ENCODE data around the gene KIR2DL3. TPM values are rescaled to one million over a fixed set of nuclear protein-coding genes. Genes with fewer than 3 reads are reported as not detected.
"Not testable (repeated sequence)": the region's sequence is repeated elsewhere in the genome, so short reads cannot be mapped to it uniquely, and the experiment has no call there.

The KIR2DL3 gene
- total and polyA plus RNA-seq, 2 of the 4 experiments (the other 2 are of a cell fraction), result not detected

DNA sequence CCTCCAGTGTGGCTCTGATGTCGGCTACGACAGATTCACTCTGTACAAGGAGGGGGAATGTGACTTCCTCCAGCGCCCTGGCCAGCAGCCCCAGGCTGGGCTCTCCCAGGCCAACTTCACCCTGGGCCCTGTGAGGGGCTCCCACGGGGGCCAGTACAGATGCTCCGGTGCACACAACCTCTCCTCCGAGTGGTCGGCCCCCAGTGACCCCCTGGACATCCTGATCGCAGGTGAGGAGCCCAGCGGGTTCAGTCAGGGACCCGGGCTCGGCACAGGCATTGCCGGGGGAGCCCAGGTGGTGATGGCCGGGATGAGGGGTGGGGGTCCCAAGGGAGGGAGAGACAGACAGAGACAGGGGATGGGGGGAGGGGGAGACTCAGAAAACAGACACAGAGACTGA, 40.6 kb upstream of the KIR2DL3 start:
- H2AK5ac ChIP-seq (ENCODE audit: low read depth, low read length); DNase-seq; H3K4me2 ChIP-seq (ENCODE audit: low read depth, low read length); H2AFZ ChIP-seq (replicated peaks; ENCODE audit: low read length, poor library complexity); ATAC-seq (ENCODE audit: low read depth); BruUV-seq (replicated peaks); H4K8ac ChIP-seq (ENCODE audit: low read depth in 2 of 2, low read length in 2 of 2); H3K23ac ChIP-seq (ENCODE audit: low read depth, low read length); CTCF ChIA-PET; H3K4me3 ChIP-seq (ENCODE audit: insufficient read depth, low read depth, low read length); H3K36me3 ChIP-seq (ENCODE audit: control insufficient read depth, insufficient read depth, low read length); H3K14ac ChIP-seq (replicated peaks; ENCODE audit: low read depth, low read length); H3K4me1 ChIP-seq (ENCODE audit: control insufficient read depth, insufficient read depth, low read length); H3K9me1 ChIP-seq (ENCODE audit: insufficient read depth, low read length); H3K27me3 ChIP-seq (ENCODE audit: control insufficient read depth, insufficient read depth, low read length); H3K27ac ChIP-seq (ENCODE audit: insufficient read depth, low read length); POLR2A ChIA-PET (ENCODE audit: unreplicated experiment); H4K91ac ChIP-seq (ENCODE audit: insufficient read depth, low read depth, low read length); H3K56ac ChIP-seq (ENCODE audit: extremely low read depth, insufficient read depth, low read length); H4K20me1 ChIP-seq (ENCODE audit: insufficient read depth, low read length); H2BK15ac ChIP-seq (ENCODE audit: low read depth, low read length); intact Hi-C loops (cut with micrococcal nuclease); H2BK120ac ChIP-seq (ENCODE audit: low read depth, low read length); dilution Hi-C loops (cut with HindIII; ENCODE audit: low sequenced_read_pairs, unreplicated experiment); H2BK5ac ChIP-seq (ENCODE audit: low read depth, low read length, poor library complexity, severe bottlenecking); H4K5ac ChIP-seq (ENCODE audit: low read depth, low read length); H3K4ac ChIP-seq (ENCODE audit: low read depth, low read length); H3K18ac ChIP-seq (ENCODE audit: low read depth, low read length); H2BK20ac ChIP-seq (ENCODE audit: low read depth, low read length); H2AK9ac ChIP-seq (replicated peaks; ENCODE audit: low read depth, low read length, poor library complexity); in situ Hi-C loops (cut with MboI; ENCODE audit: low sequenced_read_pairs); H3K79me1 ChIP-seq (ENCODE audit: low read depth in 1 of 2, low read length in 2 of 2); H3K9ac ChIP-seq (ENCODE audit: low read depth, low read length): not testable (repeated sequence)
- no CpG with 5 or more reads among the region's 13 CpGs for WGBS, 2 experiments (ENCODE audit: extremely low coverage in 2 of 2, insufficient read length in 1 of 2)
- peaks cover 38% of the 10 kb centered on the region for H3K9me3 ChIP-seq (ENCODE audit: control insufficient read depth, insufficient read depth, low read length)
